H1 (cell line): ENCODE measurements around the gene SMS. TPM values are rescaled to one million over a fixed set of nuclear protein-coding genes. Genes with fewer than 3 reads are reported as not detected.

Source experiments
- CTCF ChIA-PET: fragments of 300-600 bp; sonication (Branson Sonifier 250); formaldehyde crosslinking; loops from one replicate; lab custom pipeline; 2021; ENCODE audit not compliant: partially characterized antibody; lab: Charles Lee
- POLR2A ChIA-PET: fragments of 300-600 bp; sonication (Branson Sonifier 250); formaldehyde crosslinking; loops from one replicate; lab custom pipeline; 2021; ENCODE audit warnings: inconsistent platforms; ENCODE audit not compliant: partially characterized antibody; lab: Charles Lee
- DNase-seq, 2 experiments: peaks; one replicate each; pipeline versions ENCODE4 v3.0.0 to v3.0.0-alpha.2; 2010 to 2022; ENCODE audit warnings: low spot score in 2 of 2, low read depth in 1 of 2, mixed read lengths in 1 of 2
- FAIRE-seq: peaks from 2 replicates; lab custom pipeline; 2011; peaks lifted over from hg19 to GRCh38; lab: Jason Lieb, UNC
- H2AFZ ChIP-seq: 2 replicates; pipeline ENCODE4 v1.8.1; 2012; ENCODE audit warnings: low read length, inconsistent platforms
- H2AK5ac ChIP-seq: 2 replicates; pipeline ENCODE4 v1.6.1; 2013; ENCODE audit warnings: low read depth, low read length
- H2BK120ac ChIP-seq: replicated peaks from 2 replicates; pipeline ENCODE3; 2013; ENCODE audit warnings: low read depth, low read length, inconsistent platforms
- H2BK12ac ChIP-seq: 2 replicates; pipeline ENCODE4 v1.6.1; 2013; ENCODE audit warnings: low read depth, low read length
- H2BK15ac ChIP-seq: 2 replicates; pipeline ENCODE4 v1.6.1; 2013; ENCODE audit warnings: low read length
- H2BK20ac ChIP-seq: 2 replicates; pipeline ENCODE4 v1.6.1; 2013; ENCODE audit warnings: low read length
- H2BK5ac ChIP-seq: 2 replicates; pipeline ENCODE4 v1.6.1; 2013; ENCODE audit warnings: low read depth, low read length
- H3K14ac ChIP-seq: 2 replicates; pipeline ENCODE4 v1.6.1; 2013; ENCODE audit warnings: inconsistent platforms; ENCODE audit not compliant: insufficient read length
- H3K18ac ChIP-seq: 2 replicates; pipeline ENCODE4 v1.6.1; 2013; ENCODE audit warnings: low read length; ENCODE audit errors: extremely low read depth
- H3K23ac ChIP-seq: 2 replicates; pipeline ENCODE4 v1.6.1; 2013; ENCODE audit warnings: inconsistent platforms; ENCODE audit not compliant: insufficient read length
- H3K23me2 ChIP-seq: 2 replicates; pipeline ENCODE4 v1.6.1; 2013; ENCODE audit warnings: low read depth, low read length
- H3K27ac ChIP-seq: 2 replicates; pipeline ENCODE4 v1.6.1; 2011; ENCODE audit warnings: low read depth, low read length, inconsistent platforms
- H3K27me3 ChIP-seq, 4 experiments: replicated peaks in 1 of 4; 1 replicate in 1 of 4; 2 replicates in 3 of 4; pipeline versions ENCODE4 v1.6.1 to v1.8.1; 2011 to 2013; ENCODE audit warnings: low read length in 3 of 4, mild to moderate bottlenecking in 3 of 4, inconsistent platforms in 2 of 4, mixed read lengths in 2 of 4, moderate library complexity in 1 of 4; ENCODE audit not compliant: control insufficient read depth in 3 of 4, insufficient read depth in 3 of 4; ENCODE audit errors: extremely low read depth in 1 of 4
- H3K36me3 ChIP-seq, 4 experiments: 2 replicates each; pipeline versions ENCODE4 v1.6.1 to v1.8.1; 2011 to 2013; ENCODE audit warnings: mild to moderate bottlenecking in 4 of 4, low read length in 3 of 4, moderate library complexity in 2 of 4, control low read depth in 1 of 4, inconsistent platforms in 1 of 4; ENCODE audit not compliant: insufficient read depth in 4 of 4, control insufficient read depth in 2 of 4
- H3K4ac ChIP-seq: replicated peaks from 2 replicates; pipeline ENCODE3; 2013; ENCODE audit warnings: low read length, low read depth, mixed read lengths, inconsistent platforms; ENCODE audit not compliant: insufficient read length
- H3K4me1 ChIP-seq, 4 experiments: replicated peaks in 1 of 4; 1 replicate in 1 of 4; 2 replicates in 3 of 4; pipeline versions ENCODE4 v1.6.1 to v1.8.1; 2011 to 2013; ENCODE audit warnings: low read length in 3 of 4, inconsistent platforms in 2 of 4, mixed read lengths in 1 of 4; ENCODE audit not compliant: insufficient read depth in 4 of 4, control insufficient read depth in 3 of 4
- H3K4me2 ChIP-seq, 2 experiments: 2 replicates each; pipeline versions ENCODE4 v1.6.1 to v1.8.1; 2011 to 2013; ENCODE audit warnings: low read depth in 2 of 2, low read length in 2 of 2, control low read depth in 1 of 2, inconsistent platforms in 1 of 2, mild to moderate bottlenecking in 1 of 2; ENCODE audit not compliant: insufficient read depth in 1 of 2
- H3K4me3 ChIP-seq, 4 experiments: fragments of 200-600, 300-600 bp in 1 of 4; sonication (generic), shearing (Covaris generic), sonication (Bioruptor Twin) in 1 of 4; 2 replicates each; pipeline versions ENCODE4 v1.5.1 to v1.8.1; 2011 to 2016; ENCODE audit warnings: low read length in 4 of 4, low read depth in 3 of 4, control low read depth in 2 of 4, inconsistent platforms in 2 of 4, mild to moderate bottlenecking in 2 of 4, mixed read lengths in 1 of 4, moderate library complexity in 1 of 4; ENCODE audit not compliant: insufficient read depth in 2 of 4; ENCODE audit errors: extremely low read depth in 1 of 4
- H3K56ac ChIP-seq: replicated peaks from 2 replicates; pipeline ENCODE3; 2013; ENCODE audit warnings: low read depth, mild to moderate bottlenecking, mixed read lengths, low read length, inconsistent platforms; ENCODE audit not compliant: insufficient read length
- H3K79me1 ChIP-seq: 2 replicates; pipeline ENCODE4 v1.6.1; 2013; ENCODE audit warnings: low read depth, low read length, control low read depth
- H3K79me2 ChIP-seq, 2 experiments: 2 replicates each; pipeline versions ENCODE4 v1.6.1 to v1.8.1; 2012 to 2013; ENCODE audit warnings: low read length in 2 of 2, mild to moderate bottlenecking in 2 of 2, inconsistent platforms in 1 of 2; ENCODE audit not compliant: insufficient read depth in 2 of 2, control insufficient read depth in 1 of 2
- H3K9ac ChIP-seq, 4 experiments: replicated peaks in 1 of 4; 1 replicate in 1 of 4; 2 replicates in 3 of 4; pipeline versions ENCODE4 v1.6.1 to v1.8.1; 2011 to 2013; ENCODE audit warnings: low read depth in 3 of 4, low read length in 3 of 4, control low read depth in 2 of 4, mild to moderate bottlenecking in 2 of 4, moderate library complexity in 2 of 4, inconsistent platforms in 1 of 4; ENCODE audit errors: extremely low read depth in 1 of 4
- H3K9me3 ChIP-seq, 2 experiments: 2 replicates each; pipeline versions ENCODE4 v1.6.1 to v1.8.1; 2012 to 2013; ENCODE audit warnings: mild to moderate bottlenecking in 2 of 2, moderate library complexity in 2 of 2, control low read depth in 1 of 2, inconsistent platforms in 1 of 2, low read depth in 1 of 2, low read length in 1 of 2, mixed read lengths in 1 of 2; ENCODE audit not compliant: insufficient read depth in 2 of 2
- H4K20me1 ChIP-seq, 2 experiments: replicated peaks in 1 of 2; 2 replicates each; pipeline versions ENCODE3 to v1.8.1; 2011 to 2013; ENCODE audit warnings: inconsistent platforms in 2 of 2, low read length in 2 of 2, mild to moderate bottlenecking in 1 of 2; ENCODE audit not compliant: insufficient read depth in 2 of 2, control insufficient read depth in 1 of 2
- H4K5ac ChIP-seq: 2 replicates; pipeline ENCODE4 v1.6.1; 2013; ENCODE audit warnings: low read length, low read depth, mixed read lengths, inconsistent platforms; ENCODE audit not compliant: insufficient read length
- H4K8ac ChIP-seq: 2 replicates; pipeline ENCODE4 v1.8.0; 2013; ENCODE audit warnings: mild to moderate bottlenecking, moderate library complexity, low read length, inconsistent platforms; ENCODE audit not compliant: insufficient read depth; ENCODE audit errors: extremely low read depth
- H4K91ac ChIP-seq: replicated peaks from 2 replicates; pipeline ENCODE3; 2013; ENCODE audit warnings: low read length, mixed read lengths, inconsistent platforms; ENCODE audit not compliant: insufficient read length
- NANOG ChIP-seq: IDR thresholded peaks from 2 replicates; pipeline ENCODE4 v1.6.1; 2011; ENCODE audit warnings: low read length, low read depth, mild to moderate bottlenecking, inconsistent platforms; ENCODE audit not compliant: insufficient read depth, poor library complexity, severe bottlenecking
- SRF ChIP-seq: IDR thresholded peaks from 2 replicates; pipeline ENCODE4 v1.6.1; 2011; ENCODE audit warnings: mild to moderate bottlenecking, low read depth, low read length, moderate library complexity
- WGBS, 2 experiments: shearing (Covaris generic) in 1 of 2; methylation state at CpG; one replicate each; pipeline versions ENCODE4 v1.1.6 to v1.1.7; 2013 to 2015; ENCODE audit warnings: low lambda C conversion rate in 2 of 2, mixed read lengths in 2 of 2, inconsistent platforms in 1 of 2, low coverage in 1 of 2, missing lambda C conversion rate in 1 of 2; ENCODE audit not compliant: insufficient replicate concordance in 2 of 2, insufficient coverage in 1 of 2, insufficient read length in 1 of 2; ENCODE audit errors: extremely low coverage in 1 of 2, missing lambda C conversion rate in 1 of 2; 5-methylcytosine and 5-hydroxymethylcytosine counted together
- polyA plus RNA-seq, 7 experiments: library from polyadenylated mRNA; depleted of rRNA in 3 of 7; stranded (reverse) in 5 of 7; unstranded in 2 of 7; fragments of >200 nt in 5 of 7; fragments of 200-250 nt in 2 of 7; gene quantifications; 1 replicate in 5 of 7; 2 replicates in 1 of 7; 4 replicates in 1 of 7; pipeline versions ENCODE4 v1.2.1 to v1.2.3, GENCODE V29; 2011 to 2013; ENCODE audit warnings: missing spikeins in 2 of 7, mixed read lengths in 2 of 7
- total RNA-seq: library from RNA; stranded (reverse); fragmentation: NEBNext Ultra II Directional; extraction: Animal tissue kit (Norgen Biotek cat#: 25700); gene quantifications from 2 replicates; pipeline ENCODE4 v1.2.1, GENCODE V29; 2021
- TF ChIP-seq, protein P1 (sequence below): IDR thresholded peaks from 2 replicates; pipeline ENCODE4 v1.6.1; 2012; ENCODE audit warnings: low read length, inconsistent platforms

Gene SMS
- total and polyA plus RNA-seq, 2 of the 8 experiments (the other 6 are each of a cell fraction or from before 2014, with no cell fraction given): 66.3 to 256 TPM

DNA sequence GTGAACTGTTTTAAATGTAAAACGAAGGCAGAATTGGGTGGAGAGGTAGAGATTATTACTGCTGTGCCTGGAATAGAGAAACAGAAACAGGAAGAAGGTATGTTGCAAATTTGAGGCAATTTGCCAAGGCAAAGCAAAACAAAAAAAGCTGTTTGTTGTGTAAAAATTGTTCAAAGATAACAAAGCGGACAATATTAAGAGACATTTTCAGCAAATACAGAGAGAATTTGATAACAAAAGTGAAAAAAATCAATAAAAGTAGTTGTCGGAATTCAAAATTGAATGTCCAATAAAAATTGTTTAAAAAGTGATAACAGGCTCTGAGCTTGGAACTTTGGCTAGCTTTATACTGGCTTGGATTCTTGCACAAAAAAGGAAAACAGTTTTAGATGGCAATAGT lies 14.4 kb upstream of the SMS start:
- ChIA-PET CTCF (interaction anchor here (1.0 kb wide), 1 partner anchor 11 kb away, joined by 4 read pairs; no protein-coding TSS in a partner anchor), POLR2A (interaction anchor here (1.1 to 1.5 kb wide), 2 partner anchors 15 to 22 kb away, joined by 3 read pairs; no protein-coding TSS in a partner anchor)
- no peak overlapping the region for H2AK5ac ChIP-seq
- no peak overlapping the region for H2BK120ac ChIP-seq
- H3K27me3 ChIP-seq: no peaks in the 10 kb centered on the region
- no peaks in the 10 kb centered on the region for H3K79me1 ChIP-seq
- no peak overlapping the region for H3K4me3 ChIP-seq
- H3K4ac ChIP-seq: no peak overlapping the region
- no peaks in the 10 kb centered on the region for H3K36me3 ChIP-seq
- 76% methylated on average over 3 of the region's 3 CpGs; no CpG with 5 or more reads in 1 of the 2 experiments for WGBS, 2 experiments
- FAIRE-seq (no peak), DNase-seq (no peak)
- TF ChIP-seq, protein P1, sequence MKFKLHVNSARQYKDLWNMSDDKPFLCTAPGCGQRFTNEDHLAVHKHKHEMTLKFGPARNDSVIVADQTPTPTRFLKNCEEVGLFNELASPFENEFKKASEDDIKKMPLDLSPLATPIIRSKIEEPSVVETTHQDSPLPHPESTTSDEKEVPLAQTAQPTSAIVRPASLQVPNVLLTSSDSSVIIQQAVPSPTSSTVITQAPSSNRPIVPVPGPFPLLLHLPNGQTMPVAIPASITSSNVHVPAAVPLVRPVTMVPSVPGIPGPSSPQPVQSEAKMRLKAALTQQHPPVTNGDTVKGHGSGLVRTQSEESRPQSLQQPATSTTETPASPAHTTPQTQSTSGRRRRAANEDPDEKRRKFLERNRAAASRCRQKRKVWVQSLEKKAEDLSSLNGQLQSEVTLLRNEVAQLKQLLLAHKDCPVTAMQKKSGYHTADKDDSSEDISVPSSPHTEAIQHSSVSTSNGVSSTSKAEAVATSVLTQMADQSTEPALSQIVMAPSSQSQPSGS: no peak
- TF ChIP-seq NANOG (no peak), SRF (no peak)
- no peaks in the 10 kb centered on the region for H3K23me2 ChIP-seq
- H3K23ac ChIP-seq: no peak overlapping the region
- H2AFZ ChIP-seq: no peak overlapping the region
- H3K4me1 ChIP-seq: peaks cover 0 to 4% (median 0%) of the 10 kb centered on the region in 4 experiments; a peak in 1 of 7 replicates
- no peak overlapping the region for H4K5ac ChIP-seq
- H3K4me2 ChIP-seq: no peak overlapping the region
- H3K56ac ChIP-seq: no peak overlapping the region
- H3K9ac ChIP-seq: no peak overlapping the region
- no peaks in the 10 kb centered on the region for H4K20me1 ChIP-seq
- no peak overlapping the region for H2BK15ac ChIP-seq
- H2BK5ac ChIP-seq: no peak overlapping the region
- H3K27ac ChIP-seq: no peak overlapping the region
- no peak overlapping the region for H4K8ac ChIP-seq
- no peak overlapping the region for H2BK20ac ChIP-seq
- no peak overlapping the region for H3K14ac ChIP-seq
- H2BK12ac ChIP-seq: no peak overlapping the region
- H4K91ac ChIP-seq: no peak overlapping the region
- no peaks in the 10 kb centered on the region for H3K9me3 ChIP-seq
- H3K79me2 ChIP-seq: no peaks in the 10 kb centered on the region
- no peak overlapping the region for H3K18ac ChIP-seq
